Small intestine (tissue), 7 donors: ENCODE data around the gene ATP5F1C. TPM values are rescaled to one million over a fixed set of nuclear protein-coding genes. Genes with fewer than 3 reads are reported as not detected.

Experiments
- DNase-seq, 2 donors: peaks; one replicate each; pipeline versions ENCODE4 v3.0.0 to v3.0.0-alpha.2; 2013
- FAIRE-seq: peaks from 2 replicates; lab custom pipeline; 2012; peaks lifted over from hg19 to GRCh38; lab: Jason Lieb, UNC
- H3K27ac ChIP-seq, 3 donors: one replicate each; pipeline ENCODE4 v1.5.1; 2013; ENCODE audit warnings: low read length in 2 of 3, mild to moderate bottlenecking in 2 of 3, control low read depth in 1 of 3, inconsistent platforms in 1 of 3, low read depth in 1 of 3, moderate library complexity in 1 of 3
- H3K27me3 ChIP-seq, 3 donors: one replicate each; pipeline ENCODE4 v1.6.1; 2013; ENCODE audit warnings: low read length in 3 of 3, inconsistent platforms in 1 of 3; ENCODE audit not compliant: control insufficient read depth in 3 of 3, insufficient read depth in 3 of 3
- H3K36me3 ChIP-seq, 3 donors: one replicate each; pipeline ENCODE4 v1.6.1; 2013; ENCODE audit warnings: low read length in 3 of 3, inconsistent platforms in 1 of 3, low read depth in 1 of 3, mild to moderate bottlenecking in 1 of 3, moderate library complexity in 1 of 3; ENCODE audit not compliant: control insufficient read depth in 3 of 3, insufficient read depth in 2 of 3
- H3K4me1 ChIP-seq, 3 donors: one replicate each; pipeline ENCODE4 v1.6.1; 2013; ENCODE audit warnings: low read length in 2 of 3, inconsistent platforms in 1 of 3, low read depth in 1 of 3, mild to moderate bottlenecking in 1 of 3, moderate library complexity in 1 of 3; ENCODE audit not compliant: control insufficient read depth in 3 of 3, insufficient read depth in 2 of 3
- H3K4me3 ChIP-seq, 3 donors: one replicate each; pipeline ENCODE4 v1.5.1; 2013; ENCODE audit warnings: low read length in 3 of 3, control low read depth in 1 of 3, inconsistent platforms in 1 of 3, low read depth in 1 of 3, mild to moderate bottlenecking in 1 of 3, moderate library complexity in 1 of 3
- H3K9me3 ChIP-seq, 2 donors: one replicate each; pipeline ENCODE4 v1.6.1; 2013; ENCODE audit warnings: low read depth in 1 of 2, low read length in 1 of 2; ENCODE audit not compliant: control insufficient read depth in 2 of 2, insufficient read depth in 1 of 2
- WGBS, 3 donors: extraction: QIAGEN DNeasy Blood & Tissue Kit; methylation state at CpG; one replicate each; pipeline ENCODE4 v1.1.7; 2013; 5-methylcytosine and 5-hydroxymethylcytosine counted together
- polyA plus RNA-seq, 4 donors: library from polyadenylated mRNA; stranded (reverse) in 3 of 4; unstranded in 1 of 4; fragments of 200-250 nt in 3 of 4; fragments of 120-200 nt in 1 of 4; gene quantifications; one replicate each; pipeline versions ENCODE4 v1.2.1 to v1.2.3, GENCODE V29; 2013
- donor health status: healthy with polysubstance abuse.
- donor health status: control.
- donor health status: control.
- donor health status: Bipolar disorder and iron deficiency.
- donor health status: healthy.

ATP5F1C gene
- polyA plus RNA-seq, 4 donors, result 304 to 1,460 (median 611) TPM

- no peak overlapping the region for H3K4me3 ChIP-seq
Observed at GRCh38 chr10:7857262-7857661, 69.3 kb downstream of the ATP5F1C start.

More at GRCh38 chr10:7857262-7857661, 69.3 kb downstream of the ATP5F1C start:
- FAIRE-seq (no peak), DNase-seq (no peak)
- Histone ChIP-seq H3K4me1 (peaks cover 2 to 11% (median 3%) of the 10 kb centered on the region in 3 donors), H3K27ac (no peak overlapping the region), H3K9me3 (peaks cover 0 to 3% of the 10 kb centered on the region in 2 donors), H3K27me3 (no peaks in the 10 kb centered on the region), H3K36me3 (no peaks in the 10 kb centered on the region)
- WGBS, 3 donors, result 61 to 72% (median 63%) methylated on average over 4 of the region's 4 CpGs

Other genes starting within 250 kb of the ATP5F1C start
- gene ITIH5, start 121.2 kb upstream of the ATP5F1C start, polyA plus RNA-seq, result 1 to 10 TPM in 3 of 4 donors, under 1 TPM in 1; 0.54 to 5.8 (median 2.4) TPM
- under 1 TPM in 1 of 4 donors, not detected in 3; 0.12 TPM for gene ITIH2, start 84.9 kb upstream of the ATP5F1C start, polyA plus RNA-seq
- gene KIN, start 184 bp upstream of the ATP5F1C start, polyA plus RNA-seq, result 10 to 100 TPM in 2 of 4 donors, 1 to 10 TPM in 2; 7.0 to 12.7 (median 9.1) TPM
- 1 to 10 TPM; 3.4 to 5.4 (median 4.5) TPM for gene TAF3, start 30.3 kb downstream of the ATP5F1C start, polyA plus RNA-seq